Lower leg skin (tissue), 3 donors: Measurements from ENCODE around the gene BCL2L11.

ENCODE experiments used
- CTCF ChIP-seq, 3 donors: fragments of 450-650 bp; IDR thresholded peaks; one replicate each; pipeline ENCODE4 v1.5.1; 2016; ENCODE audit warnings: antibody characterized with exemption in 3 of 3, mild to moderate bottlenecking in 3 of 3, moderate library complexity in 2 of 3
- POLR2A ChIP-seq, 2 donors: fragments of 450-650 bp; IDR thresholded peaks; one replicate each; pipeline ENCODE4 v1.6.1; 2016 to 2017; ENCODE audit warnings: antibody characterized with exemption in 2 of 2, mild to moderate bottlenecking in 1 of 2, moderate library complexity in 1 of 2

- no peak for TF ChIP-seq POLR2A (IDR thresholded peaks at IDR 0.05)
- TF ChIP-seq CTCF (IDR thresholded peaks at IDR 0.05): no peak
These were observed 14.0 kb upstream of the BCL2L11 start for GRCh38 chr2:111106706-111107105.
